K562 (cell line): ENCODE data around the gene RHAG. TPM values are rescaled to one million over a fixed set of nuclear protein-coding genes. Genes with fewer than 3 reads are reported as not detected.
A peak's percentile ranks its signal among the peaks of the same experiment; 100 is the strongest.
"Not testable (repeated sequence)": the region's sequence is repeated elsewhere in the genome, so short reads cannot be mapped to it uniquely, and the experiment has no call there.

Experiments used
- ATAC-seq: fragments of 200-7000 bp; cut with Tn5 transposase; 3 replicates; pipeline ENCODE4 v1.9.1; 2020; ENCODE audit warnings: moderate library complexity
- BruUV-seq: library from RNA; stranded (reverse); fragments of 400-500 nt; replicated peaks from 2 replicates; lab custom pipeline; 2021; lab: Mats Ljungman, UMichigan
- CTCF ChIA-PET: fragments of 300-600 bp; formaldehyde crosslinking; extraction: SDS; loops from one replicate; lab custom pipeline; 2021; ENCODE audit warnings: low intra/inter-chr PET ratio; lab: Yijun Ruan, JAX
- POLR2A ChIA-PET: fragments of 300-600, 350-650 bp; sonication (Branson Sonifier 250); formaldehyde crosslinking; extraction: SDS; loops from one replicate; lab custom pipeline; 2021; ENCODE audit warnings: antibody characterized with exemption, inconsistent platforms; lab: Yijun Ruan, JAX
- DNase-seq, 4 experiments: peaks; one replicate each; pipeline versions ENCODE4 v3.0.0 to v3.0.0-alpha.2; 2011 to 2018; ENCODE audit warnings: low spot score in 3 of 4, mixed read lengths in 3 of 4; ENCODE audit errors: extremely low read depth in 1 of 4
- FAIRE-seq: peaks from 2 replicates; lab custom pipeline; 2011; peaks lifted over from hg19 to GRCh38; lab: Jason Lieb, UNC
- H2AFZ ChIP-seq: 2 replicates; pipeline ENCODE4 v1.6.0; 2011; ENCODE audit warnings: low read depth, low read length, control low read depth, inconsistent platforms
- H3K27ac ChIP-seq: fragments of 200-600 bp; 3 replicates; pipeline ENCODE4 v1.8.0; 2011; ENCODE audit warnings: low read depth, mild to moderate bottlenecking, control low read depth, inconsistent platforms, low read length, moderate library complexity, mixed read lengths; ENCODE audit errors: extremely low read depth
- H3K27me3 ChIP-seq, 2 experiments: fragments of 300-600 bp in 1 of 2; 2 replicates in 1 of 2; 3 replicates in 1 of 2; pipeline versions ENCODE4 v1.6.0 to v1.8.0; 2011; ENCODE audit warnings: inconsistent platforms in 2 of 2, low read length in 2 of 2, mild to moderate bottlenecking in 1 of 2, mixed read lengths in 1 of 2, moderate library complexity in 1 of 2; ENCODE audit not compliant: control insufficient read depth in 2 of 2, insufficient read depth in 2 of 2
- H3K36me3 ChIP-seq: fragments of 300-600 bp; 3 replicates; pipeline ENCODE4 v1.8.0; 2011; ENCODE audit warnings: mild to moderate bottlenecking, low read length, inconsistent platforms; ENCODE audit not compliant: control insufficient read depth, insufficient read depth
- H3K4me1 ChIP-seq, 2 experiments: fragments of 200-600 bp in 1 of 2; replicated peaks in 1 of 2; 2 replicates in 1 of 2; 3 replicates in 1 of 2; pipeline versions ENCODE4 v1.5.1 to v1.8.0; 2011; ENCODE audit warnings: inconsistent platforms in 2 of 2, low read length in 2 of 2, mild to moderate bottlenecking in 1 of 2, mixed read lengths in 1 of 2, moderate library complexity in 1 of 2; ENCODE audit not compliant: control insufficient read depth in 2 of 2, insufficient read depth in 2 of 2
- H3K4me2 ChIP-seq: 2 replicates; pipeline ENCODE4 v1.6.1; 2011; ENCODE audit warnings: low read length, control low read depth, inconsistent platforms, mixed read lengths; ENCODE audit not compliant: insufficient read depth
- H3K4me3 ChIP-seq: fragments of 200-600 bp; sonication (generic), shearing (Covaris generic); 2 replicates; pipeline ENCODE4 v1.5.1; 2016; ENCODE audit warnings: control low read depth, inconsistent platforms
- H3K79me2 ChIP-seq: fragments of 200-600 bp; 3 replicates; pipeline ENCODE4 v1.8.0; 2011; ENCODE audit warnings: low read length, inconsistent platforms; ENCODE audit not compliant: control insufficient read depth, insufficient read depth
- H3K9ac ChIP-seq, 2 experiments: 2 replicates each; pipeline versions ENCODE4 v1.6.0 to v1.6.1; 2011; ENCODE audit warnings: low read depth in 2 of 2, low read length in 2 of 2, control low read depth in 1 of 2, inconsistent platforms in 1 of 2, mild to moderate bottlenecking in 1 of 2, mixed read lengths in 1 of 2; ENCODE audit not compliant: insufficient read depth in 1 of 2
- H3K9me1 ChIP-seq: one replicate; pipeline ENCODE4 v1.6.0; 2011; ENCODE audit warnings: inconsistent platforms, mild to moderate bottlenecking, low read length, moderate library complexity; ENCODE audit not compliant: control insufficient read depth, insufficient read depth
- H3K9me3 ChIP-seq: replicated peaks from 2 replicates; pipeline ENCODE4 v1.5.1; 2011; ENCODE audit warnings: low read depth, low read length, inconsistent platforms; ENCODE audit not compliant: control insufficient read depth, insufficient read depth
- H4K20me1 ChIP-seq: replicated peaks from 2 replicates; pipeline ENCODE4 v1.6.1; 2011; ENCODE audit warnings: low read length, inconsistent platforms, mixed read lengths; ENCODE audit not compliant: control insufficient read depth, insufficient read depth
- FOXM1 ChIP-seq, 2 experiments: fragments of 450-650 bp in 1 of 2; sonication (generic) in 1 of 2; formaldehyde crosslinking in 1 of 2; IDR thresholded peaks; 2 replicates each; pipeline versions ENCODE4 v1.6.1 to v1.9.0; 2017 to 2022; ENCODE audit warnings: low read depth in 2 of 2, mild to moderate bottlenecking in 2 of 2, missing genetic modification reagents in 1 of 2, moderate library complexity in 1 of 2
- MGA ChIP-seq: fragments of 450-650 bp; IDR thresholded peaks from 2 replicates; pipeline ENCODE4 v1.6.1; 2016; ENCODE audit warnings: mild to moderate bottlenecking, moderate library complexity
- MYBL2 ChIP-seq, 2 experiments: fragments of 450-650 bp in 1 of 2; sonication (generic) in 1 of 2; formaldehyde crosslinking in 1 of 2; IDR thresholded peaks; 2 replicates each; pipeline versions ENCODE4 v1.6.1 to v1.8.1; 2017 to 2022; ENCODE audit warnings: borderline replicate concordance in 1 of 2, inconsistent platforms in 1 of 2, low read depth in 1 of 2, mild to moderate bottlenecking in 1 of 2, missing genetic modification reagents in 1 of 2, moderate library complexity in 1 of 2
- PKNOX1 ChIP-seq: fragments of 450-650 bp; IDR thresholded peaks from 2 replicates; pipeline ENCODE4 v1.6.1; 2016
- whole genome bisulfite sequencing: fragments of 100-300 bp; shearing (Covaris generic); methylation state at CpG from one replicate; pipeline ENCODE4 v1.1.6; 2016; ENCODE audit warnings: low coverage, mixed read lengths; ENCODE audit not compliant: insufficient coverage; ENCODE audit errors: missing lambda C conversion rate; 5-methylcytosine and 5-hydroxymethylcytosine counted together
- in situ Hi-C: fragments of 300-500 bp; cut with MboI; formaldehyde crosslinking; loops from 4 replicates; pipeline ENCODE4 v1.15.0; 2018; ENCODE audit warnings: inconsistent platforms, mixed read lengths
- intact Hi-C: fragments of 100-400 bp; cut with micrococcal nuclease; formaldehyde crosslinking; loops from 2 replicates; pipeline ENCODE4 v1.14.2; 2022
- polyA plus RNA-seq, 8 experiments: library from polyadenylated mRNA; depleted of rRNA in 4 of 8; stranded (reverse) in 5 of 8; unstranded in 3 of 8; fragments of >200 nt; fragmentation: Nextera tagmentation in 2 of 8; fragmentation: Illumina TruSeq in 1 of 8; extraction: Ambion mirVana in 2 of 8; extraction: Trizol in 1 of 8; gene quantifications; 2 replicates each; pipeline versions ENCODE4 v1.2.1 to v1.2.3, GENCODE V29; 2011 to 2014; ENCODE audit warnings: inconsistent platforms in 1 of 8, missing spikeins in 1 of 8
- total RNA-seq, 7 experiments: library from RNA; depleted of rRNA in 6 of 7; stranded (reverse); fragments of >200 nt in 6 of 7; fragmentation: Illumina TruSeq in 2 of 7; extraction: Trizol in 2 of 7; gene quantifications; 2 replicates each; pipeline versions ENCODE4 v1.2.1 to v1.2.3, GENCODE V29; 2011 to 2021; ENCODE audit warnings: low replicate concordance in 1 of 7

The RHAG gene
- total and polyA plus RNA-seq, 9 of the 15 experiments (the other 6 are each of a cell fraction or from before 2014, with no cell fraction given), result 290 to 1,202 (median 505) TPM

DNA sequence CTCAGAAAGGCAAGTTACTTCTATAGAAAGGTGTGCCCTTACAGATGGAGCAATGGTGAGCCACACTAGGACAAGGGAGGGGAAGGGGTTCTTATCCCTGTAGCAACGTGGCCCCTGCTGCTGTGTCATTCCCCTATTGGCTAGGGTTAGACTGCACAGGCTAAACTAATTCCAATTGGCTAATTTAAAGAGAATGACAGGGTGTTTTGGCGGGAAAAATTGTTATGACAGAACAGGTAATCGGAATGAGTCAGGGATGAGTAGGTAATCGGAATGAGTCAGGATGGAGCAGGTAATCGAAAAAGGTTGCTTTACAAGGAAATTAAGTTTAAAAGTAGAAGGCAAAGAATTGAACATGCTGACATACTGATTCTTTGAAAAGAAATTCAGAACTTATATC lies 49.4 kb downstream of the RHAG start:
- H3K27ac ChIP-seq, POLR2A ChIA-PET, FAIRE-seq: not testable (repeated sequence)

More for the DNA sequence above, 49.4 kb downstream of the RHAG start:
- H3K4me3 ChIP-seq; H3K4me1 ChIP-seq; intact Hi-C loops; DNase-seq; H3K9me3 ChIP-seq; ATAC-seq; BruUV-seq; H2AFZ ChIP-seq; H3K4me2 ChIP-seq; in situ Hi-C loops; H3K79me2 ChIP-seq; H3K27me3 ChIP-seq; H3K9me1 ChIP-seq; H3K36me3 ChIP-seq; CTCF ChIA-PET; H4K20me1 ChIP-seq; H3K9ac ChIP-seq; TF ChIP-seq MYBL2 (CRISPR knock-in tag; IDR thresholded peaks at IDR 0.05; ENCODE audit: borderline replicate concordance); FOXM1 (CRISPR knock-in tag; IDR thresholded peaks at IDR 0.05; ENCODE audit: low read depth): not testable (repeated sequence)
- WGBS, result 64% methylated on average over 5 of the region's 5 CpGs
- peak; percentile 73; the same call in 1 of the 2 replicates for TF ChIP-seq MYBL2 (IDR thresholded peaks at IDR 0.05; ENCODE audit: low read depth)
- peak; percentile 43; the same call in 1 of the 2 replicates for TF ChIP-seq FOXM1 (IDR thresholded peaks at IDR 0.05; ENCODE audit: low read depth)
- peak; percentile 25; the same call in 1 of the 2 replicates for TF ChIP-seq MGA
- peak; percentile 81 for TF ChIP-seq PKNOX1
